ENCODE measurements around the gene PIK3R2. TPM values are rescaled to one million over a fixed set of nuclear protein-coding genes. Genes with fewer than 3 reads are reported as not detected.

The PIK3R2 gene
- total RNA-seq, 1 experiment from 2014 or later = 38.1 TPM

DNA sequence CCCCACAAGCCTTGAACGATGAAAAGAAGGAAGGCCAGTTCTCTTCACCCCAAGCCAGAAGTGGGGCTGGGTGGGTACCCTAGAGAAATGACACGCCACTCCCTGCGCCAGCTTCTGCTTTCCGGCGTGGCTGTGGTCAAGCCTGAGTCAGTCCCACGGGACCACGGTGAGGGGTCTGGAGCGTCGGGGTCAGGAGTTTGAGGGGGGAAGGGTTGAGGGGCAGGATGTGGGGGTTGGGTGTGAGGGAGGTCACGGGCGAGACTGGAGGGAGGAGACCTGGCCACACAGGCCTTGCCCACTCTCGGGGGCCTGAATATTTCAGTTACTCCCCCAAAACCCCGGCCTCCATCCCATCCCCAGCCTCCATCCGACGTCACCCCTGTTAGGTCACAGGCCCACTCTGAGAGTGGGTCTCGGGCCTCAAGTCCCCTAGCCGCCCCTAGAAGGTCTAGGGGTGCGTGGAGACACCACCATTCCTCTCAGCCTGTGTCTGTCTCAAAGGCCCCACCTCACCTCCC lies 20.1 kb downstream of the PIK3R2 start:
- POLR2A ChIA-PET (ENCODE audit: low non-redundant PET) = no interaction called here
- no peaks in the 10 kb centered on the region for H3K27me3 ChIP-seq (replicated peaks; ENCODE audit: insufficient read depth, low read depth, low read length, poor library complexity)
- DNase-seq (ENCODE audit: low spot score) = no peak
- CTCF ChIA-PET = no interaction called here
- H3K4me1 ChIP-seq (ENCODE audit: insufficient read depth, low read length, poor library complexity, severe bottlenecking) = no peaks in the 10 kb centered on the region
- no TSS peak for BruUV-seq (replicated peaks)
- peak overlapping the region; percentile 53 for H3K4me3 ChIP-seq (ENCODE audit: low read depth, low read length, poor library complexity, severe bottlenecking)
- H3K9me3 ChIP-seq (ENCODE audit: low read depth, low read length, poor library complexity, severe bottlenecking) = no peaks in the 10 kb centered on the region
- TF ChIP-seq, protein P1, sequence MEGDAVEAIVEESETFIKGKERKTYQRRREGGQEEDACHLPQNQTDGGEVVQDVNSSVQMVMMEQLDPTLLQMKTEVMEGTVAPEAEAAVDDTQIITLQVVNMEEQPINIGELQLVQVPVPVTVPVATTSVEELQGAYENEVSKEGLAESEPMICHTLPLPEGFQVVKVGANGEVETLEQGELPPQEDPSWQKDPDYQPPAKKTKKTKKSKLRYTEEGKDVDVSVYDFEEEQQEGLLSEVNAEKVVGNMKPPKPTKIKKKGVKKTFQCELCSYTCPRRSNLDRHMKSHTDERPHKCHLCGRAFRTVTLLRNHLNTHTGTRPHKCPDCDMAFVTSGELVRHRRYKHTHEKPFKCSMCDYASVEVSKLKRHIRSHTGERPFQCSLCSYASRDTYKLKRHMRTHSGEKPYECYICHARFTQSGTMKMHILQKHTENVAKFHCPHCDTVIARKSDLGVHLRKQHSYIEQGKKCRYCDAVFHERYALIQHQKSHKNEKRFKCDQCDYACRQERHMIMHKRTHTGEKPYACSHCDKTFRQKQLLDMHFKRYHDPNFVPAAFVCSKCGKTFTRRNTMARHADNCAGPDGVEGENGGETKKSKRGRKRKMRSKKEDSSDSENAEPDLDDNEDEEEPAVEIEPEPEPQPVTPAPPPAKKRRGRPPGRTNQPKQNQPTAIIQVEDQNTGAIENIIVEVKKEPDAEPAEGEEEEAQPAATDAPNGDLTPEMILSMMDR (conservative IDR thresholded peaks at IDR 0.05; ENCODE audit: low read depth, low read length) = no peak
- no peak for TF ChIP-seq EZH2 (IDR thresholded peaks at IDR 0.05; ENCODE audit: borderline replicate concordance, low read depth, low read length, poor library complexity, severe bottlenecking)
- H3K36me3 ChIP-seq (ENCODE audit: insufficient read depth, low read length, poor library complexity, severe bottlenecking) = no peaks in the 10 kb centered on the region
- no peak overlapping the region for H3K27ac ChIP-seq (ENCODE audit: low read depth, low read length, poor library complexity, severe bottlenecking)
- intact Hi-C loops (cut with micrococcal nuclease; ENCODE audit: unreplicated experiment) = no loop called here

DNA sequence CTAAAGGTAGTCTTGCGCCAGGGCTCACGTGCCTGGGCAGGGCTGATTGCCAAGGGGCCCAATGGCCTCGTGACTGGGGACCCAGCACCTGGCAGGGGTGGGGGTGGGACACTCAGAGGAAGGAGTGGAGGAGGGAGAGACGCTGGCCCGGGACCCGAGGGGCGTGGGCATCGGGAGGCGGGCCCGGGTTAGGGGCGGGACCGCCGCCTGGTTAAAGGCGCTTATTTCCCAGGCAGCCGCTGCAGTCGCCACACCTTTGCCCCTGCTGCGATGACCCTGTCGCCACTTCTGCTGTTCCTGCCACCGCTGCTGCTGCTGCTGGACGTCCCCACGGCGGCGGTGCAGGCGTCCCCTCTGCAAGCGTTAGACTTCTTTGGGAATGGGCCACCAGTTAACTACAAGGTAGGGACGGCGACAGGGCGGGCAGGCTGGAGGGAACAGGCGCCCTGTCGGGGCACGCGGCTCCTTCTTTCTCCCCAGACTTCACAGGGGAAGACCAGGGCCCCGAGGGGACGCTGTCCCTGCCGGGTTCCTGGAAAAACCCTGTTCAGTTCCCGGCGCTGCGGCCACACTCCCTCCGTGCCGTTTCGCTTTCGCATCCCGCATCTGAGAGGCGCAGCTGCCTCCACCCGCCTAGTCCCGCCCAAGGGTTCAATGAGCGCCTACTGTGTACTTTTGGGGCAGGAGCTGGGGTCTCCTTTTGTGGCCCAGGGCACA lies 20.8 kb downstream of the PIK3R2 start, which contains the start of gene IFI30:
Gene IFI30, plus strand, starts transcription at position 242 of the 717 bp plus-strand sequence. Its CDS starts 29 bp downstream, at position 271.
- intact Hi-C loops (cut with micrococcal nuclease; ENCODE audit: unreplicated experiment) = no loop called here
- Histone ChIP-seq H3K9me3 (ENCODE audit: low read depth, low read length, poor library complexity, severe bottlenecking) (no peaks in the 10 kb centered on the region), H3K4me3 (ENCODE audit: low read depth, low read length, poor library complexity, severe bottlenecking) (peak within 1 kb of the TSS; percentile 53), H3K27ac (ENCODE audit: low read depth, low read length, poor library complexity, severe bottlenecking) (no peak within 1 kb of the TSS), H3K27me3 (replicated peaks; ENCODE audit: insufficient read depth, low read depth, low read length, poor library complexity) (no peaks in the 10 kb centered on the region), H3K36me3 (ENCODE audit: insufficient read depth, low read length, poor library complexity, severe bottlenecking) (no peaks in the 10 kb centered on the region), H3K4me1 (ENCODE audit: insufficient read depth, low read length, poor library complexity, severe bottlenecking) (no peaks in the 10 kb centered on the region)
- CTCF ChIA-PET = no interaction called here
- no peak for TF ChIP-seq EZH2 (IDR thresholded peaks at IDR 0.05; ENCODE audit: borderline replicate concordance, low read depth, low read length, poor library complexity, severe bottlenecking)
- TF ChIP-seq, protein P1 (conservative IDR thresholded peaks at IDR 0.05; ENCODE audit: low read depth, low read length) = no peak
- POLR2A ChIA-PET (ENCODE audit: low non-redundant PET) = no interaction called here
- no TSS peak for BruUV-seq (replicated peaks)
- peak; percentile 48 for DNase-seq (ENCODE audit: low spot score)

DNA sequence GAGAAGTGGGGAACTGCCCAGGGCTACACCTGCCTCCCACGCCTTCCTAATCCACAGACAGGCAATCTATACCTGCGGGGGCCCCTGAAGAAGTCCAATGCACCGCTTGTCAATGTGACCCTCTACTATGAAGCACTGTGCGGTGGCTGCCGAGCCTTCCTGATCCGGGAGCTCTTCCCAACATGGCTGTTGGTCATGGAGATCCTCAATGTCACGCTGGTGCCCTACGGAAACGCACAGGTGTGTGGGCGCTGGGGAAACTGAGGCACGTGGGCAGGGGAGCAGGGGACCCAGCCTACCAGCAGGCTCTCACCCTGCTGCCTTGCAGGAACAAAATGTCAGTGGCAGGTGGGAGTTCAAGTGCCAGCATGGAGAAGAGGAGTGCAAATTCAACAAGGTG lies 22.0 kb downstream of the PIK3R2 start:
- intact Hi-C loops (cut with micrococcal nuclease; ENCODE audit: unreplicated experiment) = no loop called here
- DNase-seq (ENCODE audit: low spot score) = no peak
- no peak overlapping the region for H3K27ac ChIP-seq (ENCODE audit: low read depth, low read length, poor library complexity, severe bottlenecking)
- POLR2A ChIA-PET (ENCODE audit: low non-redundant PET) = no interaction called here
- CTCF ChIA-PET = no interaction called here
- H3K27me3 ChIP-seq (replicated peaks; ENCODE audit: insufficient read depth, low read depth, low read length, poor library complexity) = no peaks in the 10 kb centered on the region
- no peak for TF ChIP-seq EZH2 (IDR thresholded peaks at IDR 0.05; ENCODE audit: borderline replicate concordance, low read depth, low read length, poor library complexity, severe bottlenecking)
- TF ChIP-seq, protein P1 (conservative IDR thresholded peaks at IDR 0.05; ENCODE audit: low read depth, low read length) = no peak
- H3K4me1 ChIP-seq (ENCODE audit: insufficient read depth, low read length, poor library complexity, severe bottlenecking) = no peaks in the 10 kb centered on the region
- H3K9me3 ChIP-seq (ENCODE audit: low read depth, low read length, poor library complexity, severe bottlenecking) = no peaks in the 10 kb centered on the region
- no TSS peak for BruUV-seq (replicated peaks)
- no peak overlapping the region for H3K4me3 ChIP-seq (ENCODE audit: low read depth, low read length, poor library complexity, severe bottlenecking)
- H3K36me3 ChIP-seq (ENCODE audit: insufficient read depth, low read length, poor library complexity, severe bottlenecking) = no peaks in the 10 kb centered on the region

Measured in A673 (cell line).